CD4-positive, alpha-beta T cell (primary cell): ENCODE measurements around the gene CBR4. TPM values are rescaled to one million over a fixed set of nuclear protein-coding genes. Genes with fewer than 3 reads are reported as not detected.

Experiments used
- ATAC-seq: fragments of 200-7000 bp; cut with Tn5 transposase; one replicate; pipeline ENCODE4 v1.10.0; 2022; ENCODE audit warnings: mild to moderate bottlenecking; ENCODE audit not compliant: poor library complexity
- CTCF ChIA-PET: fragments of 350-600 bp; sonication (Branson Sonifier 250); formaldehyde crosslinking; loops from one replicate; lab custom pipeline; 2021; ENCODE audit warnings: antibody characterized with exemption, inconsistent platforms; lab: Charles Lee
- POLR2A ChIA-PET: fragments of 350-600 bp; sonication (Branson Sonifier 250); formaldehyde crosslinking; loops from one replicate; lab custom pipeline; 2021; ENCODE audit warnings: antibody characterized with exemption, inconsistent platforms; lab: Charles Lee
- DNase-seq, 14 experiments: peaks; one replicate each; pipeline ENCODE4 v3.0.0-alpha.2; 2013 to 2020; ENCODE audit warnings: mixed read lengths in 2 of 14
- H3K27ac ChIP-seq, 2 donors: one replicate each; pipeline versions ENCODE4 v1.5.1 to v1.7.0; 2013; ENCODE audit warnings: low read length in 2 of 2, low read depth in 1 of 2, mild to moderate bottlenecking in 1 of 2
- H3K27me3 ChIP-seq, 2 experiments: 1 replicate in 1 of 2; 2 replicates in 1 of 2; pipeline versions ENCODE4 v1.6.1 to v1.7.0; 2013; ENCODE audit warnings: low read length in 2 of 2, control low read depth in 1 of 2, mild to moderate bottlenecking in 1 of 2, moderate library complexity in 1 of 2; ENCODE audit not compliant: insufficient read depth in 2 of 2, control insufficient read depth in 1 of 2
- H3K36me3 ChIP-seq: one replicate; pipeline ENCODE4 v1.6.1; 2013; ENCODE audit warnings: low read length, control low read depth; ENCODE audit not compliant: insufficient read depth
- H3K4me1 ChIP-seq: one replicate; pipeline ENCODE4 v1.6.1; 2013; ENCODE audit warnings: low read length, control low read depth; ENCODE audit not compliant: insufficient read depth
- H3K4me3 ChIP-seq: one replicate; pipeline ENCODE4 v1.5.1; 2013; ENCODE audit warnings: mild to moderate bottlenecking, low read length, moderate library complexity
- H3K9me3 ChIP-seq, 2 experiments: 1 replicate in 1 of 2; 2 replicates in 1 of 2; pipeline versions ENCODE4 v1.6.1 to v1.7.0; 2013; ENCODE audit warnings: low read length in 2 of 2, mild to moderate bottlenecking in 2 of 2, control low read depth in 1 of 2, moderate library complexity in 1 of 2; ENCODE audit not compliant: control insufficient read depth in 1 of 2, insufficient read depth in 1 of 2
- H3K27ac Mint-ChIP-seq: one replicate; pipeline ENCODE4 v1.8.0; 2020; ENCODE audit warnings: mixed read lengths
- H3K27me3 Mint-ChIP-seq: one replicate; pipeline ENCODE4 v1.8.0; 2021; ENCODE audit warnings: mixed read lengths
- H3K36me3 Mint-ChIP-seq: one replicate; pipeline ENCODE4 v1.8.0; 2021; ENCODE audit warnings: low read depth, mixed read lengths
- H3K4me1 Mint-ChIP-seq: one replicate; pipeline ENCODE4 v1.8.0; 2021; ENCODE audit warnings: low read depth, mixed read lengths
- H3K4me3 Mint-ChIP-seq: one replicate; pipeline ENCODE4 v1.8.0; 2020; ENCODE audit warnings: mild to moderate bottlenecking, mixed read lengths
- H3K9me3 Mint-ChIP-seq: one replicate; pipeline ENCODE4 v1.8.0; 2020; ENCODE audit warnings: mixed read lengths
- intact Hi-C, 2 experiments: fragments of 100-400 bp; cut with DNase I in 1 of 2; cut with micrococcal nuclease in 1 of 2; formaldehyde crosslinking; loops; one replicate each; pipeline versions ENCODE4 v1.15.1 to v1.9.0; 2023 to 2025; cut with DNase I, micrococcal nuclease
- total RNA-seq, 174 experiments: library from RNA in 2 of 174; stranded (reverse) in 2 of 174; gene quantifications; one replicate each; pipeline ENCODE4 v1.2.3 and lab custom pipeline; 2021 to 2026
- TF ChIP-seq, protein P1 (sequence below): fragments of 200-600 bp; IDR thresholded peaks from one replicate; pipeline ENCODE4 v1.8.0; 2022; ENCODE audit warnings: antibody characterized with exemption, mild to moderate bottlenecking

The CBR4 gene
- total RNA-seq, 2 experiments from 2014 or later: 5.1 to 5.4 TPM

DNA sequence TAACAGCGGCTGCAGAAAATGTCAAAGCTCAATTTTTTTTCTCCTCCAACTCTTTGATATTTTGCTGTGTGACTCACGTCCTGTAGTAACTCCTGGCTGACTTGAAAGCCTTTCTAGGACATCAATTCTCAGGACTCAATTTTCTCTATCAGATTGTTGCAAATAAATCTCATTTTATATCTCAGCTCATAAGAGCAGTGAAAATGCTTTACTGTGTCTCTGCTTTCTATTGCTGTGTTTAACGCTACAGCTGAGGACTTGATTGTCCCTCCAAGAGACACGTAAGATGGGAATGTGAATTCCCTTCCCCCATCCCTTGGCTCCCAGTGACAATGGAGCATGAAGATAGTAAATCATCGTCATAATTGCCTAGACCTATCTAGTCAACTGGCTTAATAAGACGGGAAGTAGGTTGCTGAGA lies 20.5 kb upstream of the CBR4 start:
- no peak overlapping the region for H3K27ac Mint-ChIP-seq
- intact Hi-C loops: no loop called here
- no peaks in the 10 kb centered on the region for H3K36me3 Mint-ChIP-seq
- ChIA-PET POLR2A (no interaction called here), CTCF (no interaction called here)
- H3K4me3 ChIP-seq: no peak overlapping the region
- ATAC-seq: no peak
- no peaks in the 10 kb centered on the region for H3K4me1 ChIP-seq
- TF ChIP-seq, protein P1, sequence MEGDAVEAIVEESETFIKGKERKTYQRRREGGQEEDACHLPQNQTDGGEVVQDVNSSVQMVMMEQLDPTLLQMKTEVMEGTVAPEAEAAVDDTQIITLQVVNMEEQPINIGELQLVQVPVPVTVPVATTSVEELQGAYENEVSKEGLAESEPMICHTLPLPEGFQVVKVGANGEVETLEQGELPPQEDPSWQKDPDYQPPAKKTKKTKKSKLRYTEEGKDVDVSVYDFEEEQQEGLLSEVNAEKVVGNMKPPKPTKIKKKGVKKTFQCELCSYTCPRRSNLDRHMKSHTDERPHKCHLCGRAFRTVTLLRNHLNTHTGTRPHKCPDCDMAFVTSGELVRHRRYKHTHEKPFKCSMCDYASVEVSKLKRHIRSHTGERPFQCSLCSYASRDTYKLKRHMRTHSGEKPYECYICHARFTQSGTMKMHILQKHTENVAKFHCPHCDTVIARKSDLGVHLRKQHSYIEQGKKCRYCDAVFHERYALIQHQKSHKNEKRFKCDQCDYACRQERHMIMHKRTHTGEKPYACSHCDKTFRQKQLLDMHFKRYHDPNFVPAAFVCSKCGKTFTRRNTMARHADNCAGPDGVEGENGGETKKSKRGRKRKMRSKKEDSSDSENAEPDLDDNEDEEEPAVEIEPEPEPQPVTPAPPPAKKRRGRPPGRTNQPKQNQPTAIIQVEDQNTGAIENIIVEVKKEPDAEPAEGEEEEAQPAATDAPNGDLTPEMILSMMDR: no peak
- peaks cover 5% of the 10 kb centered on the region for H3K27me3 Mint-ChIP-seq
- no peak overlapping the region for H3K4me3 Mint-ChIP-seq
- H3K36me3 ChIP-seq: no peaks in the 10 kb centered on the region
- H3K9me3 Mint-ChIP-seq: no peaks in the 10 kb centered on the region
- H3K9me3 ChIP-seq: no peaks in the 10 kb centered on the region
- no peaks in the 10 kb centered on the region for H3K27me3 ChIP-seq
- DNase-seq: no peak
- H3K4me1 Mint-ChIP-seq: no peaks in the 10 kb centered on the region
- no peak overlapping the region for H3K27ac ChIP-seq

DNA sequence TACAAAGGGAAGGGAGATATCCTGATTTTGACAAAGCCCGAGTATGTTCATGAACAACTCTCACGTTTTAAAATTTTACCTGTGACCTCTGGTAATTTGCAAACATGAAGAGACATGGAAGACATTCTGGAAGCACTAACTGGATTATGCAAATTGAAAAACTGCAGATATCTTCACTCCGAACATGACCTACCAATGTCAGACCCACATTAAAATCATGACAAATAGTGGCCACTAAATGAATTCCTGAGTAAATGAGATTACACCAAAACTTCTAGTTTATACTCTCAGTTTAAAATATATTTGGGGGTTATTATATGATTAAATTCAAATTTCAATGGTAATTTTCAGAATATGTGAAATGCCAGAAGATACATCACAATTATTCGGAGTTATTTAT lies 19.9 kb upstream of the CBR4 start:
- Histone ChIP-seq H3K4me1 (no peaks in the 10 kb centered on the region), H3K27ac (no peak overlapping the region), H3K4me3 (no peak overlapping the region), H3K36me3 (no peaks in the 10 kb centered on the region), H3K9me3 (no peaks in the 10 kb centered on the region), H3K27me3 (no peaks in the 10 kb centered on the region)
- no peaks in the 10 kb centered on the region for H3K4me1 Mint-ChIP-seq
- H3K36me3 Mint-ChIP-seq: no peaks in the 10 kb centered on the region
- no peak overlapping the region for H3K27ac Mint-ChIP-seq
- no peak overlapping the region for H3K4me3 Mint-ChIP-seq
- CTCF ChIA-PET: no interaction called here
- DNase-seq (no peak), ATAC-seq (no peak)
- TF ChIP-seq, protein P1: no peak
- H3K9me3 Mint-ChIP-seq: no peaks in the 10 kb centered on the region
- POLR2A ChIA-PET: no interaction called here
- intact Hi-C loops: no loop called here
- peaks cover 5% of the 10 kb centered on the region for H3K27me3 Mint-ChIP-seq

DNA sequence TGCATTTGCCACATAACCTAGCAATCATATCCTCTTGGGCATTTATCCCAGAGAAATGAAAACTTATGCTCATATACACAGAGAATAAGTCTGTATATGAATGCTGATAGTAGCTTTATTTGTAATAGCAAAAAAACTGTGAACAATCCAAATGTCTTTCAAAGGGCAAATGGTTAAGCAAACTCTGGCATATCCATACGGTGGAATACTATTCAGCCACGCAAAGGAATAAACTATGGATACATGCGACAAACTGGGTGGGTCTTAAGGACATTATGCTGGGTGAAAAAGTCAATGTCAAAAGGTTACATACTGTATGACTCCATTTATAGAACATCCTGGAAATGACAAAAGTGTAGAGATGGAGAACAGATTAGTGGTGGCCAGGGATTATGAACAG lies 17.6 kb upstream of the CBR4 start:
- no peaks in the 10 kb centered on the region for H3K27me3 ChIP-seq
- TF ChIP-seq, protein P1: no peak
- peaks cover 10% of the 10 kb centered on the region for H3K27me3 Mint-ChIP-seq
- POLR2A ChIA-PET: no interaction called here
- H3K9me3 ChIP-seq: no peaks in the 10 kb centered on the region
- H3K4me3 ChIP-seq: no peak overlapping the region
- CTCF ChIA-PET: no interaction called here
- H3K4me3 Mint-ChIP-seq: no peak overlapping the region
- ATAC-seq (no peak), DNase-seq (no peak)
- H3K27ac ChIP-seq: no peak overlapping the region
- no peaks in the 10 kb centered on the region for H3K4me1 Mint-ChIP-seq
- H3K9me3 Mint-ChIP-seq: no peaks in the 10 kb centered on the region
- no peak overlapping the region for H3K27ac Mint-ChIP-seq
- intact Hi-C loops: no loop called here
- no peaks in the 10 kb centered on the region for H3K36me3 Mint-ChIP-seq
- H3K4me1 ChIP-seq: no peaks in the 10 kb centered on the region
- H3K36me3 ChIP-seq: no peaks in the 10 kb centered on the region
